Activated gamma-delta T cell treated with anti-CD3 and anti-CD28 coated beads, Interleukin-2, amount 50 U/mL, for 16 hours (primary cell): ENCODE data around the gene PIR.

Experiments used
- DNase-seq: peaks from one replicate; pipeline ENCODE4 v3.0.0-alpha.2; 2020; ENCODE audit warnings: low read depth

The PIR gene

DNA sequence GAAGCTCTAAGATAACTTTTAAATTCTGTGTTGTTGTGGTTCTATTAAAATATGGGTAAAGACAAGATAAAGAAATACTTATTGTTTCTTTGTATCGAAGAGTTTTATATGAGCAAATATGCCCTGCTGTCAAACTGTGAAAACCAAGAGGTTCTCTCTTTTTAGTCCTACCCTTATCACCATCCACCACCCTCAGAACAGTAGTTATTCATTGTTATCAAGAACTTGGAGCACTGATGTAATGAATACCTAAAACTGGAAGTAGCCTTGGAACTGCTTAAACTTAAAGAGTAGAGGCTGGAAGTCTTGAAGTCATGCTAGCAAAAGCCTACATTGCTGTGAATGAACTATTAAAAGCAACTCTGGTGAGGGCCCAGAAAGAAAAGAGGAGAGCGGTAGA lies 9.2 kb downstream of the PIR start:
- DNase-seq: no peak

GRCh38 chrX:15475486-15475885 lies 17.6 kb downstream of the PIR start:
- DNase-seq: no peak

- DNase-seq: no peak
These were observed 18.1 kb downstream of the PIR start for GRCh38 chrX:15475021-15475420.

- no peak for DNase-seq
These were observed 19.1 kb downstream of the PIR start for GRCh38 chrX:15474028-15474427.

- DNase-seq: no peak
These were observed 20.6 kb downstream of the PIR start for GRCh38 chrX:15472531-15472930.

DNA sequence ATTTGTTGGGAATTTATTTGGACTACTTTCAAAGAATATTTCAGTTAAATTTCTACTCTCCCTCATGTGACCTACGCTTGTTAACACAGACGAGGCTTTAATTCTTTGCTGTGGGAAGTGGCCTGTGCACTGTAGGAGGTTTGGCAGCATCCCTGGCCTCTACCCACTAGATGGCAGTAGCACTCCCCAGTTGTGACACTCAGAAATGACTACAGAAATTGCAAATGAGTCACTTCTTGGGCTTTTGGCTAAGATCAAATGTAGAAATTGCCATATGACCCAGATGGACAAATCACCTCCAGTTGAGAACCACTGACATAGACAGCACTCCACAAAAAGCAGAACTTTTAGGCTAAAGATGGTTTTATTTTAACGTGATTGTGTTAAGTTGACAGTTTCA lies 22.1 kb downstream of the PIR start:
- peak; percentile 38 for DNase-seq

- DNase-seq: no peak
These were observed 23.5 kb downstream of the PIR start for GRCh38 chrX:15469613-15470012.

- no peak for DNase-seq
These were observed 25.1 kb downstream of the PIR start for GRCh38 chrX:15468036-15468435.

GRCh38 chrX:15465896-15466651 lies 27.1 kb downstream of the PIR start:
- DNase-seq: no peak

DNA sequence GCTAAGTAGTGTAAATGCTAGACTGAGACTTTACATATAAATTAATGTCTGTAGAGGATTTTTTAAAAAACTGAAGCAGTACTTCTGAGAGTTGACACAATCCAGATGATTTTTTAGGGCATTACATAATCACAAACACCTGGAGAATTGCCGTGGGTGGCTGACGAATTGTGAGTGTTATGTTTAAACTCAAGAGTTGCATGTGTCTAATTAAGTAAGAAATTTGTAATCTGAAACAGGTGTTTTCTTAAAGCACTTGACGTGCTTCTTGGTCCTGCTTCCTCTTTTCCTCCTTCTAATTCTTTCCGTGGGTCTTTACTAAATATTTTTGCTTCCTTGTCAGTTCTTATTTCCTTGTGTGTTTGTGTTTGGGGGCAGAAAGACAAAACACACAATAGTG lies 27.8 kb downstream of the PIR start:
- DNase-seq: no peak

- no peak for DNase-seq
These were observed 28.4 kb downstream of the PIR start for GRCh38 chrX:15464704-15465103.

DNA sequence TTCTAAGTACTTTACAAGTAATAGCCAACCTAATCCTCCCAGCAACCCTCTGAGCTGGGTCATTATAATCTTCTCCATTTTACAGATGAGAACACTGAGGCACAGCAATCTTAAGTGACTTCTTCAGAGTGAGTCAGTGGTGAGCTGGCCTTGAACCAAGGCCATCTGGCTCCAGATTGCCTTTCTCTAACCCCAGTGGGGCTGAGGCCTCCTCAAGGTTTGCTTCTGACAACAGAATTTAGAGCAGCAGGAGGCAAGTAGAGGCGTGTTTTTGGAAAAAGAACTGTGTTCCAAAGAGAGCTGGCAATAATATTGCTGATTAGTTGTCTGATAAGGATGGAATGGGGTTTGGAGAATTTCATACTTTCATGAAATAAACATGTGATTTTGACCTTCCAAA lies 41.2 kb downstream of the PIR start:
- no peak for DNase-seq

DNA sequence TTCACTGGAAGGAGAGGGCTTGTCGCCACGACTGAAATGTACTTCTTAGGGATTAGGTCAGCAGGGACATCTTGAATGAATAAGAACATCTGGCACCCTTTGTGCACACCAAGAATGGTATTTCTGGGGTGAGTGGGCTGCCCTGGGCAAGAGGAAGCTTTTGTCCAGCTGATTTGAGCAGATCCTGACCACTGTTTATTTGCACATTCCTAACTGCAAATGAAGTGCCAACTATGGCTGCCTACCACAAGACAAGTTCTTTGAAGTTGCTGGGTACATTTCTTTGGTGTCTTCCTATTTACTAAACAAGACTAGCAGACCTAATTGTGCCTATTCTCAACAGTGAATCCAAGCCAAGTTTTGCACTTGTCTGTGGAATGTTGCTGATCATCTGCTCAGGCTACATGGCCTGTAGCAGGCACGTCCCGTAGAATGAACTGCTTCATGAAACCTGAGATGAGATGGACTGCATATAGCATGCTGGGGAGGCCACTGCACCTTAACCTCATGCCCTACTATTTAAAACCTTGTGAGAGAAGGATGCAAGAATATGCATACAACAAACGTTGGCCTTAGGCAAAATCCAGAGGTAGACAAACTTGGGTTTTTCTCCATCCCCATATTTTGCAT lies 45.0 kb downstream of the PIR start:
- DNase-seq: no peak

- no peak for DNase-seq
These were observed 51.7 kb downstream of the PIR start for GRCh38 chrX:15441464-15441863.

- DNase-seq: no peak
These were observed 54.8 kb downstream of the PIR start for GRCh38 chrX:15438332-15438731.

GRCh38 chrX:15437724-15438123 lies 55.4 kb downstream of the PIR start:
- no peak for DNase-seq

GRCh38 chrX:15435836-15436619 lies 57.1 kb downstream of the PIR start:
- DNase-seq: no peak

DNA sequence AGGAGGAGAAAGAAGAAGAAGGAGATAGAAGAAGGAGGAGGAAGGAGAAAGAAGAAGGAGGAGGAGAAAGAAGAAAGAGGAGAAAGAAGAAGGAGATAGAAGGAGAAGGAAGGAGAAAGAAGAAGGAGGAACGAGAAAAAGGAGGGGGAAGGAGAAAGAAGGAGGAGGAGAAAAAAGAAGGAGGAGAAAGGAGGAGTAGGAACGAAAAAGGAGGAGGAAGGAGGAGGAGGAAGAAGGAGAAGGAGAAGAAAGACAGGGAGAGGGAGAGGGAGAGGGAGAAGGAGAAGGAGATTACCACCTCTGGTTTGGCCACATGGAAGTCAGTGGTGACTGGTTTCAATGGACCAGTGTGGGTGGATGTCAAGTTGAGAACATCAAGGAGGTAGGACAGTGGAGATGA lies 58.9 kb downstream of the PIR start:
- DNase-seq: no peak

- no peak for DNase-seq
These were observed 62.5 kb downstream of the PIR start for GRCh38 chrX:15430584-15430983.

DNA sequence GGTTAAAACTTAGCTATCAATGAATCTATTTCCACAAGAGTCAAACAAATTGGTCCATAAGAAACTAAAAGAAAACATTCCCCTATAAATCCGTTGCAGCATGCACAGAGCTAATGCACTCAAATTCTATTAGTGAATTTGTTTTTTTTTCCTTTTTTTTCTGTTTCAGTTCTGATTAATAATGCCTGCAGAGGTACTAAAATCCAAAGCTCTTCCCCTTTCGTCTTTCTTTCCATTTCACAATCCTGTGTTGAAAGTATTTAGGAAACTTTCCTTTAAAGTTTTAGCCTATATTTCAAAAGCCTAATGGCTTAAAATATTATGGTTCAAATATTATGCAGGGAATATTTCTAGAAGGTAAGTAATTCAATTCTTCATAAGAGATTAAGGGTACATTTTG lies 63.1 kb downstream of the PIR start:
- no peak for DNase-seq

GRCh38 chrX:15425024-15425423 lies 68.1 kb downstream of the PIR start:
- no peak for DNase-seq

GRCh38 chrX:15418707-15419181 lies 74.4 kb downstream of the PIR start:
- no peak for DNase-seq
